Activated naive CD4-positive, alpha-beta T cell treated with anti-CD3 and anti-CD28 coated beads, Interleukin-2, amount 50 U/mL, for 72 hours (primary cell): ENCODE data around the gene TMEM231. TPM values are rescaled to one million over a fixed set of nuclear protein-coding genes. Genes with fewer than 3 reads are reported as not detected.
"Not testable (repeated sequence)": the region's sequence is repeated elsewhere in the genome, so short reads cannot be mapped to it uniquely, and the experiment has no call there.

Source experiments
- ATAC-seq, 2 donors: fragments of 150-1000 bp; cut with Tn5 transposase; 2 replicates each; pipeline ENCODE4 v1.10.0; 2021; ENCODE audit warnings: mild to moderate bottlenecking in 2 of 2, moderate library complexity in 2 of 2
- DNase-seq, 2 donors: peaks; one replicate each; pipeline ENCODE4 v3.0.0; 2021 to 2022; ENCODE audit warnings: low spot score in 2 of 2
- H3K27ac Mint-ChIP-seq, 2 donors: one replicate each; pipeline ENCODE4 v1.8.0; 2022; ENCODE audit warnings: mild to moderate bottlenecking in 2 of 2, mixed read lengths in 2 of 2
- H3K36me3 Mint-ChIP-seq, 2 donors: one replicate each; pipeline ENCODE4 v1.8.0; 2022; ENCODE audit warnings: mixed read lengths in 2 of 2
- H3K9me3 Mint-ChIP-seq, 2 donors: one replicate each; pipeline ENCODE4 v1.8.0; 2022; ENCODE audit warnings: mixed read lengths in 2 of 2
- total RNA-seq, 2 donors: library from RNA; stranded (reverse); gene quantifications; one replicate each; pipeline ENCODE4 v1.2.3, GENCODE V29; 2022

Gene TMEM231
- total RNA-seq, 2 donors from 2014 or later, result 2.8 to 6.0 TPM

GRCh38 chr16:75546293-75546692, 9.8 kb downstream of the TMEM231 start:
- ATAC-seq, result no peak
- H3K9me3 Mint-ChIP-seq, result no peaks in the 10 kb centered on the region
- no peak overlapping the region for H3K27ac Mint-ChIP-seq
- no peak for DNase-seq
- H3K36me3 Mint-ChIP-seq, result no peaks in the 10 kb centered on the region

DNA sequence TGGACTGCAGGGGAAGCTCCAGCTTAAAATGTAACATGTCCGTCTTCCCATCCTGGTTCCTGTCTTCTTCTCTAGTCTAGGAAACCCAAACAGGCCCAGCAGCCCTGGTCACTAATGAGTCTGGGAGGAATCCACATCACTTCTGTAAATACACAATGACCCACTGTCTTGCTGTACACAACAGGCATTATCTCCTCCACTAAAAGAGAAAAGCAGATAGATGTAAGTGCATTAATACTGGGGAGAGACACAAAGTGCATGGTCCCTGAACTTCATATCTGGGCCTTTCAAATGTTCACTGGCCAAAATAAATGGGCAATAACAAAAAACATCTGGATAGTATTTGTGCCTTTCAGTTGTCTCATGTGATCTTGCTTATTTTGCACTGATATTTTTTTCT, 10.2 kb downstream of the TMEM231 start:
- DNase-seq, ATAC-seq, H3K36me3 Mint-ChIP-seq, H3K9me3 Mint-ChIP-seq, H3K27ac Mint-ChIP-seq: not testable (repeated sequence)

DNA sequence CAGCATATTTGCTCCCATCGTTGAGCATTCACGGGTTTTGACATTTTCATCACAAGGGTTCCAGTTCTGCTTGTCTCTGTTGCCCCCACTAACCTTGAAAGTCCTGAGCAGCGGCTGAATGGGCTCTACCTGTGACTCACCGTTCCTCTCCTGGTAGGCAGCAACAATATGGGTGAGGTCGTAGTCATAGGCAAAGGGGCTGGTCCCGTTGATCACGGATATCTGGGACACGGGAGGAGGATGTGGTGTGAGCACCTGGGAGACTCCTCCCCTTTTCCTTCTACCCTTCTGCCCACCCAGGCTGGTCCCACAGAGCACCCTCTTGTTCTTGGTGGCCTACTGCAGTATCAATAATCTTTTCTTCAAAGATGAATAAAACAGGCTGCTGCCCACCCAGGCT, 13.6 kb downstream of the TMEM231 start:
- not testable (repeated sequence) for H3K36me3 Mint-ChIP-seq, ATAC-seq

GRCh38 chr16:75541236-75541635, 14.8 kb downstream of the TMEM231 start:
- Mint-ChIP-seq H3K36me3 (no peaks in the 10 kb centered on the region), H3K9me3 (no peaks in the 10 kb centered on the region), H3K27ac (no peak overlapping the region)
- no peak for DNase-seq
- ATAC-seq, result no peak

More for the DNA sequence above, 13.6 kb downstream of the TMEM231 start:
- not testable (repeated sequence) for H3K27ac Mint-ChIP-seq, H3K9me3 Mint-ChIP-seq, DNase-seq

GRCh38 chr16:75538882-75539565, 17.0 kb downstream of the TMEM231 start:
- H3K27ac Mint-ChIP-seq, ATAC-seq, DNase-seq, H3K9me3 Mint-ChIP-seq, H3K36me3 Mint-ChIP-seq: not testable (repeated sequence)

- Mint-ChIP-seq H3K9me3 (no peaks in the 10 kb centered on the region), H3K36me3 (no peaks in the 10 kb centered on the region), H3K27ac (no peak overlapping the region)
- DNase-seq (no peak), ATAC-seq (no peak)
Measured at GRCh38 chr16:75537776-75538175, 18.3 kb downstream of the TMEM231 start.

- H3K9me3 Mint-ChIP-seq, result no peaks in the 10 kb centered on the region
- ATAC-seq (no peak), DNase-seq (no peak)
- H3K27ac Mint-ChIP-seq, result no peak within 1 kb of the TSS
- no peaks in the 10 kb centered on the region for H3K36me3 Mint-ChIP-seq
Measured at GRCh38 chr16:75535901-75536300, 20.2 kb downstream of the TMEM231 start, which contains the start of gene CHST5. CHST5 (minus strand) TSS chr16:75536108; CDS start chr16:75530384, 5,724 bp downstream.

DNA sequence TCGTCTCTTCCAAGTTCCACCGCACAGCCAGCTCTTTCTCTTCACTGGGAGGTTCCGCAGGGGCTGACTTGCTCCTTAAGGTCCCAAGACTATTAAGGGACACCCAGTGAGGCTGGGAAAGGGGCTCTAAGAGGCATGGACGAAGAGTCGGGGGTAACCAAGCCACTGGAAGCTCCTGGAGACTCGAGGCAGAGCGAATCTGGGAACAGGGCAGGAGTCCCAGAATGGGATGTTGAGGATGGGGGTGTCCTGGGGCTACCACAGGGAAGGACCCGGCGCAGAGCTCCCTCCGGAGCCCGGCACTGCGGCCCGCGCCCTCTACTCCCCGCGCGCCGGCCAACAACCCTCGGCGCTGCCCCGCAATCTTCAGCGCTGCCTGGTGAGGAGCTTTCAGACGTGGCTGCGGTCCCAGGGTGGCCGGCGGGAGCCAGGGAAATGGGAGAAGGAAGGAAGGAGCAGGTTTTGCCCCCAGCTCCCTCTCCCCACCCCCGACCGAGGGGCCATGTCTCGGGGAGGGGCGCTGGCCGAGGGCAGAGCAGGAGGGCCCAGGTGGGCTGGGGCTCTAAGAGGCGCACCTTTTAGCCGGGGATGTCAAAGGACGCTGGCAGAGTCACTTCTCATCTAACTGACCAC, 20.7 kb downstream of the TMEM231 start:
- Mint-ChIP-seq H3K36me3 (no peaks in the 10 kb centered on the region), H3K9me3 (no peaks in the 10 kb centered on the region), H3K27ac (no peak overlapping the region)
- DNase-seq (no peak), ATAC-seq (no peak)

GRCh38 chr16:75534560-75535205, 21.4 kb downstream of the TMEM231 start:
- Mint-ChIP-seq H3K9me3 (no peaks in the 10 kb centered on the region), H3K36me3 (no peaks in the 10 kb centered on the region), H3K27ac (no peak overlapping the region)
- ATAC-seq (no peak), DNase-seq (no peak)

- DNase-seq, result no peak
Measured at GRCh38 chr16:75532791-75533190, 23.3 kb downstream of the TMEM231 start.

GRCh38 chr16:75532142-75532765, 23.8 kb downstream of the TMEM231 start:
- Mint-ChIP-seq H3K36me3 (no peaks in the 10 kb centered on the region), H3K27ac (no peak overlapping the region), H3K9me3 (no peaks in the 10 kb centered on the region)
- no peak for DNase-seq
- no peak for ATAC-seq

More at GRCh38 chr16:75532791-75533190, 23.3 kb downstream of the TMEM231 start:
- H3K9me3 Mint-ChIP-seq, result no peaks in the 10 kb centered on the region
- no peaks in the 10 kb centered on the region for H3K36me3 Mint-ChIP-seq
- no peak for ATAC-seq
- H3K27ac Mint-ChIP-seq, result no peak overlapping the region

DNA sequence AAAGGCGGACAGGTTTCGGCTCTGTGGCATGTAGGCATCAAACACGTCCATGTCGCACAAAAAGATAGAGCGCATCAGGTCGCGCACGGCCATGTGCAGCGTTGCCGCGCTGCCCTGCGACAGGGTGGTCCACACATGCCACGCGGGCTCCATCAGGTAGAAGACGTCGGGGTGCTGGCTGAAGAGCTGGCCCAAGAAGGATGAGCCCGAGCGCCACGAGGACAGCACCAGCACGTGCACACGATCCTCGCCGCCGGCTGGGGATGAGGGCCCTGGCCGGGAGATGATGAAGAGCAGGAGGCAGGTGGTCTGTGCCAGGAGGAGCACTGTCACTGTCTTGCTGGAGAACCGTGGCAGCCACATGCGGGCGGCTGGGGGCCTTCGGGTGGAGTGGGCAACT, 26.1 kb downstream of the TMEM231 start:
- H3K27ac Mint-ChIP-seq, result no peak overlapping the region
- no peaks in the 10 kb centered on the region for H3K36me3 Mint-ChIP-seq
- DNase-seq (no peak), ATAC-seq (no peak)
- H3K9me3 Mint-ChIP-seq, result no peaks in the 10 kb centered on the region

- DNase-seq (no peak), ATAC-seq (no peak)
- Mint-ChIP-seq H3K36me3 (no peaks in the 10 kb centered on the region), H3K9me3 (no peaks in the 10 kb centered on the region), H3K27ac (no peak overlapping the region)
Measured at GRCh38 chr16:75529056-75529905, 26.8 kb downstream of the TMEM231 start.

DNA sequence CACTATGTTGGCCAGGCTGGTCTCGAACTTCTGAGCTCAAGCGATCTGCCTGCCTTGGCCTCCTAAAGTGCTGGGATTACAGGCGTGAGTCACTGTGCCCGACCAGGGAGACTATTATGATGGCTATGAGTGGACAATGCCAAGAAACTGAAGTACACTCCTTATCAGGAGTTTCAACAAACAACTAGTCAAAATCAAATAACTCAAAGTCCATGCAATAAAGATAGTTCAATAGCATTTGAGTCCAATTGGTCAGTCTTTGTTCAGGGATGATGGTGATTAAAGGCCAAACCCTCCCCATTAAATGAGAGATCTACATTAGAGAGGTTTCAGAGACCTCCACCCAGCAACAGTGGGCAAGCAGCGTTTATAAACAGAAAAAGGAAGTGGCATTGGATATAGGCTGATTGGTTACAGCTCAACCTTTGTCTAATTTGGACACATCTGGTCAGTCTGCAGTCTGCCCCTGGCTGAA, 28.2 kb downstream of the TMEM231 start:
- no peaks in the 10 kb centered on the region for H3K36me3 Mint-ChIP-seq
- DNase-seq (no peak), ATAC-seq (no peak)
- no peak overlapping the region for H3K27ac Mint-ChIP-seq
- H3K9me3 Mint-ChIP-seq, result no peaks in the 10 kb centered on the region

GRCh38 chr16:75526032-75526790, 29.8 kb downstream of the TMEM231 start:
- no peaks in the 10 kb centered on the region for H3K9me3 Mint-ChIP-seq
- no peak for DNase-seq
- H3K36me3 Mint-ChIP-seq, result no peaks in the 10 kb centered on the region
- no peak overlapping the region for H3K27ac Mint-ChIP-seq
- ATAC-seq, result no peak

DNA sequence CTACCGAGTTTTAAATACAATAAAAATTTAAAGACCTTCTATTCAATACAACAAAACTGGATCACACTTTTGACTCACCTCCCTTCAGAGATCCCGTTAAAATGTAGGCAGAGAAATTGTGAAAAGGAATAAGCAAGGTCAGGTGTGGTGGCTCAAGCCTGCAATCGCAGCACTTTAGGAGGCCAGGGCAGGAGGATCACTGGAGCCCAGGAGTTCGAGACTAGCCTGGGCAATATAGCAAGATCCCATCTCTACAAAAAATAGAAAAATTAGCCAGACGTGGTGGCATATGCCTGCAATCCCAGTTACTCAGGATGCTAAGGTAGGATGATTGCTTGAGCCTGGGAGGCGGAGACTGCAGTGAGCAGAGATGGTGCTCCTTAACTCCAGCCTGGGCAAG, 36.9 kb downstream of the TMEM231 start:
- no peak for ATAC-seq
- no peak overlapping the region for H3K27ac Mint-ChIP-seq
- no peaks in the 10 kb centered on the region for H3K36me3 Mint-ChIP-seq
- H3K9me3 Mint-ChIP-seq, result no peaks in the 10 kb centered on the region
- no peak for DNase-seq
